OCI-LY1 (cell line): ENCODE measurements around the gene GABRB3.

Experiments
- H2AFZ ChIP-seq: fragments of 200-600 bp; sonication (generic), shearing (Covaris generic); 2 replicates; pipeline ENCODE4 v1.6.0; 2014; ENCODE audit warnings: antibody characterized with exemption, mild to moderate bottlenecking, low read length
- H3F3A ChIP-seq: fragments of 200-600 bp; sonication (generic), shearing (Covaris generic); 2 replicates; pipeline ENCODE4 v1.6.0; 2014; ENCODE audit warnings: mild to moderate bottlenecking, antibody characterized with exemption, low read length, moderate library complexity; ENCODE audit not compliant: insufficient read depth
- H3K27ac ChIP-seq: fragments of 200-600 bp; sonication (generic); 2 replicates; pipeline ENCODE4 v1.5.1; 2014; ENCODE audit warnings: low read length, mixed run types, mild to moderate bottlenecking, low read depth; ENCODE audit not compliant: poor library complexity, severe bottlenecking
- H3K27me3 ChIP-seq: fragments of 200-600 bp; sonication (generic); 2 replicates; pipeline ENCODE4 v1.6.0; 2014; ENCODE audit warnings: antibody characterized with exemption, mild to moderate bottlenecking, low read length, moderate library complexity; ENCODE audit not compliant: insufficient read depth
- H3K36me3 ChIP-seq: fragments of 200-600 bp; sonication (generic); 2 replicates; pipeline ENCODE4 v1.6.1; 2014; ENCODE audit warnings: mild to moderate bottlenecking, antibody characterized with exemption, low read length, moderate library complexity, mixed read lengths; ENCODE audit not compliant: insufficient read depth
- H3K4me1 ChIP-seq: fragments of 200-600 bp; sonication (generic); 2 replicates; pipeline ENCODE4 v1.5.1; 2014; ENCODE audit warnings: mild to moderate bottlenecking, low read length, moderate library complexity; ENCODE audit not compliant: insufficient read depth, severe bottlenecking
- H3K4me2 ChIP-seq: fragments of 200-600 bp; sonication (generic), shearing (Covaris generic); 2 replicates; pipeline ENCODE4 v1.6.1; 2014; ENCODE audit warnings: low read length
- H3K4me3 ChIP-seq: fragments of 200-600 bp; sonication (generic); 2 replicates; pipeline ENCODE4 v1.5.1; 2014; ENCODE audit warnings: low read length, low read depth, mild to moderate bottlenecking, mixed read lengths; ENCODE audit not compliant: poor library complexity, severe bottlenecking
- H3K79me2 ChIP-seq: fragments of 200-600 bp; shearing (Covaris generic); 2 replicates; pipeline ENCODE4 v1.6.1; 2016; ENCODE audit warnings: mixed run types, low read length, mixed read lengths; ENCODE audit not compliant: insufficient read depth
- H3K9ac ChIP-seq: fragments of 200-600 bp; sonication (generic), shearing (Covaris generic); 2 replicates; pipeline ENCODE4 v1.6.1; 2014; ENCODE audit warnings: mild to moderate bottlenecking, low read length, mixed read lengths
- H3K9me2 ChIP-seq: fragments of 200-600 bp; sonication (generic), shearing (Covaris generic); 2 replicates; pipeline ENCODE4 v1.6.1; 2014; ENCODE audit warnings: low read depth, mild to moderate bottlenecking, low read length, mixed read lengths
- H3K9me3 ChIP-seq: fragments of 200-600 bp; shearing (Covaris generic); 2 replicates; pipeline ENCODE4 v1.6.1; 2014; ENCODE audit warnings: low read length, mixed read lengths
- H4K20me1 ChIP-seq: fragments of 200-600 bp; sonication (generic), shearing (Covaris generic); 2 replicates; pipeline ENCODE4 v1.6.0; 2016; ENCODE audit warnings: mild to moderate bottlenecking, low read length; ENCODE audit not compliant: insufficient read depth
- CTCF ChIP-seq: fragments of 200-600 bp; sonication (generic), shearing (Covaris generic); IDR thresholded peaks from 2 replicates; pipeline ENCODE4 v1.5.1; 2017; ENCODE audit warnings: mild to moderate bottlenecking, antibody characterized with exemption, low read length, moderate library complexity, mixed read lengths
- EZH2 ChIP-seq: fragments of 200-600 bp; sonication (generic), shearing (Covaris generic); IDR thresholded peaks from 2 replicates; pipeline ENCODE4 v1.8.0; 2017; ENCODE audit warnings: borderline replicate concordance, mixed run types, mild to moderate bottlenecking, antibody characterized with exemption, low read length, moderate library complexity, mixed read lengths

GABRB3 gene

DNA sequence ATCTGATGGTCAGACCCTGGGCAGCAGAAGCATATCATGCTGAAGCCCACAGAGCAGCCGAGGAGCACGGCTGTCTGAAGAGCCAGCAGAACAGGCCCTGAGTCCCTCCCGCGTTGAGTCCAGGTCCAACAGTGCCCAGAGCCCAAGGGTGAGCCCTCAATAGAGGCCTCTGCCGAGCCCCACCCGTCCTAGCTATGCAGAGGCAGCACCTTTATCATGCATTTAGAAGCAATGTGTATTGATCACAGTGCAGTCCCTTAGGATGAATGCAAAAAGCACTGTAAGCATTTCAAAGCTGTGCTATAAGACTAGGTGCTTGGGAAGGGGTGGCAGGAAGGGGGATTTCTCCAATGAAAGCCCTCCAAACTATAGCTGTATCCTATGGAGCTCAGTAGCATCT lies 208.5 kb downstream of the GABRB3 start:
- H3K79me2 ChIP-seq, result no peaks in the 10 kb centered on the region
- no peaks in the 10 kb centered on the region for H3K4me1 ChIP-seq
- H3K4me2 ChIP-seq, result no peak overlapping the region
- no peaks in the 10 kb centered on the region for H3K36me3 ChIP-seq
- H3K27me3 ChIP-seq, result no peaks in the 10 kb centered on the region
- no peak overlapping the region for H3K27ac ChIP-seq
- H3K4me3 ChIP-seq, result no peak overlapping the region
- H3K9me3 ChIP-seq, result no peaks in the 10 kb centered on the region
- H3F3A ChIP-seq, result no peaks in the 10 kb centered on the region
- H3K9ac ChIP-seq, result no peak overlapping the region
- no peaks in the 10 kb centered on the region for H3K9me2 ChIP-seq
- no peaks in the 10 kb centered on the region for H4K20me1 ChIP-seq
- TF ChIP-seq EZH2, result no peak
- H2AFZ ChIP-seq, result no peak overlapping the region

DNA sequence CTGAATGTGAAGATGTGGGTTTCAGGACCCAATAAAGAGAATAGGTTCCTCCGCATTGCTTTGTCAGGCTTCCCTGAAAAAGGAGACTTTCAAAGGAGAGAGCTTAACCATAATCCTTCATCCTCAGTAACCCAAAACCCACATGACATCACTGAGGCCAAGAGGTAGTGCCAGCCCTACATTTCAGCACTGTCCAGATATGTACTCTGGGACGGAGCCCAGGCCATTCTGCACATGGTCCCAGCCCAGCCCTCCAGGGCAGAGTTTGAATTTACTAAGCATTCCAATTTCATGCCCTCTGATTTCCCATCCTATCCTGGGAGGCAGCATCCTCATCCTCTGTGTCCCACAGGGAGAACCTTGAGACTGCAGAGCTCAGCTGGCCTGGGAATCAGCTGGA lies 210.5 kb downstream of the GABRB3 start:
- H3F3A ChIP-seq, result no peaks in the 10 kb centered on the region
- no peak overlapping the region for H3K27ac ChIP-seq
- H3K27me3 ChIP-seq, result no peaks in the 10 kb centered on the region
- no peaks in the 10 kb centered on the region for H3K36me3 ChIP-seq
- H3K4me2 ChIP-seq, result no peak overlapping the region
- no peak overlapping the region for H2AFZ ChIP-seq
- H3K9ac ChIP-seq, result no peak overlapping the region
- no peak overlapping the region for H3K4me3 ChIP-seq
- TF ChIP-seq EZH2 (no peak), CTCF (no peak)
- H4K20me1 ChIP-seq, result no peaks in the 10 kb centered on the region
- H3K79me2 ChIP-seq, result no peaks in the 10 kb centered on the region
- no peaks in the 10 kb centered on the region for H3K4me1 ChIP-seq
- H3K9me2 ChIP-seq, result no peaks in the 10 kb centered on the region
- no peaks in the 10 kb centered on the region for H3K9me3 ChIP-seq

- Histone ChIP-seq H2AFZ (no peak overlapping the region), H3K79me2 (no peaks in the 10 kb centered on the region), H3K4me3 (no peak overlapping the region), H3K9me2 (no peaks in the 10 kb centered on the region), H3K27ac (no peak overlapping the region), H3K4me1 (no peaks in the 10 kb centered on the region), H3K4me2 (no peak overlapping the region), H3K9ac (no peak overlapping the region), H3K36me3 (no peaks in the 10 kb centered on the region), H3F3A (no peaks in the 10 kb centered on the region), H3K27me3 (no peaks in the 10 kb centered on the region), H4K20me1 (no peaks in the 10 kb centered on the region), H3K9me3 (no peaks in the 10 kb centered on the region)
- TF ChIP-seq CTCF (no peak), EZH2 (no peak)
These were observed 211.0 kb downstream of the GABRB3 start for GRCh38 chr15:26561896-26562295.

- no peaks in the 10 kb centered on the region for H3K4me1 ChIP-seq
- H3K4me3 ChIP-seq, result no peak overlapping the region
- no peak overlapping the region for H3K4me2 ChIP-seq
- H3K27me3 ChIP-seq, result no peaks in the 10 kb centered on the region
- H3K9ac ChIP-seq, result no peak overlapping the region
- H2AFZ ChIP-seq, result no peak overlapping the region
- no peak overlapping the region for H3K27ac ChIP-seq
- no peaks in the 10 kb centered on the region for H3K9me2 ChIP-seq
- no peaks in the 10 kb centered on the region for H3K79me2 ChIP-seq
- no peaks in the 10 kb centered on the region for H4K20me1 ChIP-seq
- no peak for TF ChIP-seq EZH2
- TF ChIP-seq CTCF, result no peak
- H3K36me3 ChIP-seq, result no peaks in the 10 kb centered on the region
- no peaks in the 10 kb centered on the region for H3K9me3 ChIP-seq
- no peaks in the 10 kb centered on the region for H3F3A ChIP-seq
These were observed 211.7 kb downstream of the GABRB3 start for GRCh38 chr15:26561130-26561529.
